Amniotic stem cell (primary cell): ENCODE results near the gene SPEM1.

ENCODE experiments used
- DNase-seq: peaks from one replicate; lab custom pipeline; 2025; lab: John Stamatoyannopoulos, UW

Gene SPEM1

DNA sequence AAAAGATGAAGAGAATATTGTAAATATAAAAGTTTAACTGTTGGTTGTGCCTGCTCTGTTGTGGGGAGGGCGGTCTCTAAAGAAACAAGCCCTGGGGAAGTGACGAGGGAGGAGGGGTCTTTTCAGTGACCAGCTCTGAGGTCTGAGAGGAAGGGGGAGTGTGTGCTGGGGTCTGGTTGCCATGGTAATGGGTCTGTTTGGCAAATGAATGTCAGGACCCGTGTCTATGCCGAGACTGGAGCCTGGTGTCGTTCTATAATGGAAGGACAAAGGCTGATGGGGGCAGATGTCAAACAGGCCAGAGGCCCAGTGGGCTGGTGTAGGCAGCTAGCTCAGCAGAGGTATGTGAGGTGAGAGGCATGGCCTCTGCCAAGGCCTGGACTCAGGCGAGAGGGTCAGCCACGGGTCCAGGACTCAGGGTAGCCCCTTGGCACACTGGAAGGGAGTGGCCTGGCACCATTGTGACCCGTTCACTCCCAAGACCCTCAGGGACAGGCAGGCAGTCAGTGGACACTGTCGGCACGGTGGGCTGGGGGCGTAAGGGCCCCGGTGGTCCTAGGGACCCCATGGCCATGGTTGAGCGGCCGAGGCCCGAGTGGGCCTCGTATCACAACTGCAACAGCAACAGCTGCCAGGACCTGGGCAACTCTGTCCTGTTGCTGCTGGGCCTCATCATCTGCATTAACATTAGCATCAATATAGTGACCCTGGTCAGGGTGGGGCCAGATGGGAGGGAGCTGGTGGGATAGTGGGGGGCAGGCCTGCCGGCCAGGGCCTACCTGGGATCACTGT lies at the start of gene SPEM1:
Gene SPEM1, plus strand, starts transcription at position 506 of the 792 bp plus-strand sequence. Its CDS starts 61 bp downstream, at position 567.
- no peak for DNase-seq

DNA sequence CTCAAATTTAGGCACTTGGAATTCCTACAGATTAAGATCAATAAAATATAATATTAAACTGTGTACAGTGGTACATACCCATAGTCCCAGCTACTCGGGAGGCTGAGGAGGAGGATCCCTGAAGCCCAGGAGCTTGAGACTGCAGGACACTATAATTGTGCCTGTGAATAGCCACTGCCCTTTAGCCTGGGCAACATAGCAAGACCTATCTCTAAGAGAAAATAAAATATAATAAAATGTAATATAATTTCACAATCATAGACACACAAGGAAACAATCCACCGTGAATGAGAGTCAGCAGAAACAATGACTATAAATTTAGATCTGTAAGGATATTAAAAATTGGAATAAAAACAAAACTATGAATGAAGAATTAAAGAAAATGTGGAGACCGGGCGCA lies 49.3 kb upstream of the SPEM1 start:
- no peak for DNase-seq

DNA sequence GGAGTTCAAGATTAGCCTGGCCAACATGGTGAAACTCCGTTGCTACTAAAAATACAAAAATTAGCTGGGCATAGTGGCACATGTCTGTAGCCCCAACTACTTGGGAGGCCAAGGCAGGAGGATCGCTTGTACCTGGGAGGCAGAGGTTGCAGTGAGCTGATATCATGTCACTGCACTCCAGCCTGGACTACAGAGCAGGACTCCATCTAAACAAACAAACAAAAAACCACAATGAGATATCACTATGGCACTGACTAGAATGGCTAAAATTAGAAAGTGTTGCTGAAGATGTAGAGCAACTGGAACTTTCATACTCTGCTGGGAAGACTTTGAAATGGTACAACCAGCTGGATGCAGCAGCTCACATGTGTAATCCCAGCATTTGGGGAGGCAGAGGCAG lies 45.8 kb upstream of the SPEM1 start:
- DNase-seq, result no peak

- DNase-seq, result no peak
Observed at GRCh38 chr17:7379134-7379533, 41.0 kb upstream of the SPEM1 start.

DNA sequence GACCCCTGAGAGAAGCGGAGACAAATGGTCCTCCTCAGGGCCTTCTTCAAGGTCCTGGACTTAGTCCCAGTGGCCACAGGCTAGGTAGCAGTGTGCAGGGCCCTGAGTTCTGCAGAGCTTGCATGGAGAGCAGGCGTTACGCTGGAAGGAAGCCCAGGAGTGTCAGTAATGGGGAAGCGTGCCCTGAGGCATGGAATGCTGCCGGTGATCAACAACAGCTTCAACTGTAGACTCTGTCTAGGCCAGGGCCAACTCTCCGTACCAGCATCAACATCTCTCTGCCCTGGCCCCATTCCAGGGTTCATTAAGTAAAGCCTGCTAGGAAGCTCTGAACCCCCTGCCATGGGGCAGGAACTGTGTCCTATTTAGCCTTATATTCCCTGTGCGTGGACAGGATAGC lies 39.8 kb upstream of the SPEM1 start:
- DNase-seq, result no peak

- no peak for DNase-seq
Observed at GRCh38 chr17:7380855-7381683, 39.1 kb upstream of the SPEM1 start, which contains the start of gene TNK1. TSS of gene TNK1 (plus strand) at chr17:7381089. CDS start at chr17:7382927, 1,838 bp downstream.

DNA sequence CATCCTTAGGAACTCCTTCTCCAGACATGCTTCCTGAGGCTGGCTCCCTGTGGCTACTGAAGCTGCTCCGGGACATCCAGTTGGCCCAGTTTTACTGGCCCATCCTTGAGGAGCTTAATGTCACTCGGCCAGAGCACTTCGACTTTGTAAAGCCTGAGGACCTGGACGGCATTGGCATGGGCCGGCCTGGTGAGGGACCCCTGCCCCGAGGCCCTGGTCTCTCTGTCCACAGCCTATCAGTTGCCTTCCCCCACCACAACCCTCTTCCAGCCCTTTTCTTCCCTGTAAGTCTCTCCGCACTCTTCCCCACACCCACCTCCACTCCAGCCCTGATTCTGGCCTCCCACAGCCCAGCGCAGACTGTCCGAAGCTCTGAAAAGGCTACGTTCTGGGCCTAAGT lies 37.2 kb upstream of the SPEM1 start:
- DNase-seq, result no peak

- no peak for DNase-seq
Observed at GRCh38 chr17:7383371-7383741, 36.8 kb upstream of the SPEM1 start.

DNA sequence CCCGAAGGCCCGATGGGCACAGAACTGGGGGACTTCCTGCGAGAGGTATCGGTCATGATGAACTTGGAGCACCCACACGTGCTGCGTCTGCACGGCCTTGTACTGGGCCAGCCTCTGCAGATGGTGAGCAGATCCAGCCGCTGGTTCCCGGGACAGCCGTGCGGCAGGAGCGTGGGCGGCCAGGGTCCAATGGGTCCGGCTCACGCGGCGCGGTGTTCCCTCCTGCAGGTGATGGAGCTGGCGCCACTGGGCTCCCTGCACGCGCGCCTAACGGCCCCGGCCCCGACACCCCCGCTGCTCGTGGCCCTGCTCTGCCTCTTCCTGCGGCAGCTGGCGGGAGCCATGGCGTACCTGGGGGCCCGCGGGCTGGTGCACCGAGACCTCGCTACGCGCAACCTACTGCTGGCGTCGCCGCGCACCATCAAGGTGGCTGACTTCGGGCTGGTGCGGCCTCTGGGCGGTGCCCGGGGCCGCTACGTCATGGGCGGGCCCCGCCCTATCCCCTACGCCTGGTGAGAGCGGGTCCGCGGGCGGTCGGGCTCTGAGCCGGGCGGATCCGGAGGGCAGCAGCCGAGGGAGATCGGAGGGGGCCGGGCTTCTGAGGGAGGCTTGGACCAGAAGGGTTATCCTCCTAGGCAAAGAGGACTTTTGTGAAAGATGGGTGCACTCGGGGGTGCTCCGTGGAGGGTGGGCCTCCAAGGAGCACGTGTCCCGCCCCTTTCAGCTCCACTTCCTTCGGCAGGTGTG lies 36.2 kb upstream of the SPEM1 start:
- no peak for DNase-seq

DNA sequence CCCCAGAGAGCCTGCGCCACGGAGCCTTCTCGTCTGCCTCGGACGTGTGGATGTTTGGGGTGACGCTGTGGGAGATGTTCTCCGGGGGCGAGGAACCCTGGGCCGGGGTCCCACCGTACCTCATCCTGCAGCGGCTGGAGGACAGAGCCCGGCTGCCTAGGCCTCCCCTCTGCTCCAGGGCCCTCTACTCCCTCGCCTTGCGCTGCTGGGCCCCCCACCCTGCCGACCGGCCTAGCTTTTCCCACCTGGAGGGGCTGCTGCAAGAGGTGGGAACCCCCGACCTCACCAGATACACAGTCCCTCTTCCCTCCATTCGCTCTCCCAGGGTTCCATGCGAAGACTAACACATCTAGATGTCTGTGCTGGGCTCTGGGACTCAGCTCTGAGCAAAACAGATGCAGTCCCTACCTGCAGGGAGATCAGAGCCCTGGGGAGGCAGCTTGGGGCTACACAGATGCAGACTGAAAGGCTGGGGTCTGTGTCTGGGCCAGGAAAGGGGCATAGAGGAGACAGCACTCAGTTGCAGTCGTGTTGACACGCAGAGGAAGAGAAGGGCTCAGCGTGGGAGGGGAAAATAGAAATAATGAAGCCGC lies 35.5 kb upstream of the SPEM1 start:
- DNase-seq, result no peak

DNA sequence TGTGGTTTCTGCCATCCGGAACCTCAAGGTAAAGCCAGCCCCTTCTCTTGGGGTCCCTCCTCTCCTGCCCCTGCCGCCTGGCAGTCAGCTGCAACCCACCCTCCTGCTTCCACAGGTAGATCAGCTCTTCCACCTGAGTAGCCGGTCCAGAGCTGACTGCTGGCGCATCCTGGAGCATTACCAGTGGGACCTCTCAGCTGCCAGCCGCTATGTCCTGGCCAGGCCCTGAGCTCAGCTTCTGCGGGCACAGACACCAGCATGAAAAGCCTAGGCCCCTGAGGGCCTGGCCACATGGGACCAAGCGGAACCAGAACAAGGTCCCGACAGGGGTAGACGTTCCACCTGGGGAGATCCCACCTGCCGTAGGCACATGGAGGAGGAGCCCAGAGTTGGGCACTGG lies 31.3 kb upstream of the SPEM1 start:
- DNase-seq, result no peak

- DNase-seq, result no peak
Observed at GRCh38 chr17:7389924-7390910, 29.9 kb upstream of the SPEM1 start.

GRCh38 chr17:7391307-7391706 lies 28.8 kb upstream of the SPEM1 start:
- DNase-seq, result no peak

DNA sequence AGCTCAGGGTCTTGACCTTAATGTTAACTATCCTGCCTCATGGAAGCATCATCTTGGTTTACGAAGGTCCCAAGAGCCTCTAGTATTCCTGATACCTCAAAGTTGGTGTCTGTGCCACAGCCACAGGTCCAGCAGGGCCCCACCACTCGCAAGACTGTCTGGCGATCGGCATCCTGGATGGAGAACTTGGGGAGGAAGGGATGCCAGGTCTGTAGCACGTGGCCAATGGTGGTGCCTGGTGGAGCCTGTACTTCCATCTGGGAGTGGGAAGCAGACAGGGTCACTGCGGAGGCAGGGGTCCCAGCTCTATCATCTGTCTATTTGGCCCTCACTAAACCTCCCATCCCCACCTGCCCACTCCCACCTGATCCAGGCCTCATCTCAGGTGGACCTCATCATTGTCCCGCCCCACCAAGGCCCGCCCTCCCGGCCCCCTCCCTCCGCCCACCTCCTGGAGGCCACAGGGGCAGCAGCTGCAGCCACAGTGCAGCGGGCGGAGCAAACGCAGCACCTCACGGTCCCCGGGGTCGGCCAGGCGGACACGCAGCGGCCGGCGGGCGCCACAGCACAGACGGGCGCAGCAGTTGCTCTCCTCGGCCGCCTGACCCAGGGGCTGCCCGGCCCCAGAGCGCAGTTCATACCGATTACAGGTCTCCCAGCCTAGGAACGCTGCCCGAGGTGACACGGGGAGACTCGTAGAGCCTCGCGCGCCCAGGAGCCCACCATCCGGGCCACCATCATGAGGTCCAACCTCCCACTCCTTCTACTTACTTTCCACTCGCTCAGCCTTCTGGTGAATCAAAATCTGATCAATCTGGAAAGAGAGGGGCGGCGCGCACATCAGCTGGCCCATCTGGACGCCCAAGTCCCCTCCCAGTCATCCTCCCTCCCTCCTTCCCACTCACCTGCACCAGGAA lies 27.2 kb upstream of the SPEM1 start:
- no peak for DNase-seq

- DNase-seq, result no peak
Observed at GRCh38 chr17:7393613-7394451, 26.3 kb upstream of the SPEM1 start.

- DNase-seq, result peak; percentile 78
Observed at GRCh38 chr17:7394452-7395191, 25.5 kb upstream of the SPEM1 start, which contains the start of gene PLSCR3. TSS of gene PLSCR3 (minus strand) at chr17:7394525. CDS start at chr17:7394110, 415 bp downstream.

GRCh38 chr17:7396147-7396546 lies 24.0 kb upstream of the SPEM1 start:
- no peak for DNase-seq

DNA sequence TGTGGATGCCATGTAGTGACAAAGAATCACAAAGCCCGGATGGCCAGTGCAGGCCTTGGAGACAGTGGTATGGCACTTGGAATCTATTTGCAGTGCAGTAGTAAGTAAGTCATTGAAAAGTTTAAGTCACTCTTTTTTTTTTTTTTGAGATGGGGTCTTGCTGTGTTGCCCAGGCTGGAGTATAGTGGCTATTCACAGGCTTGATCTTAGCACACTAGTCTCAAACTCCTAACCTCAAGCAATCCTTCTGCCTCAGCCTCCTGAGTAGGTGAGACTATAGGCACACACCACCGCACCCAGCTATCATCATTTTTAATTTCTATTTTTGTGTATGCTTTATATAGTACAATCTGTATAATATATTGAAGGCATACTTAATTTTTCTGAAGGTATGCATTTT lies 21.5 kb upstream of the SPEM1 start:
- no peak for DNase-seq
